Left renal cortex interstitium (tissue), 4 donors: ENCODE results near the gene TM9SF4. TPM values are rescaled to one million over a fixed set of nuclear protein-coding genes. Genes with fewer than 3 reads are reported as not detected.
"Not testable (repeated sequence)": the region's sequence is repeated elsewhere in the genome, so short reads cannot be mapped to it uniquely, and the experiment has no call there.

ENCODE experiments used
- DNase-seq, 4 donors: peaks; one replicate each; pipeline ENCODE4 v3.0.0-alpha.2; 2013; ENCODE audit warnings: low read depth in 4 of 4, low spot score in 2 of 4, missing footprints in 1 of 4
- polyA plus RNA-seq, 4 donors: library from polyadenylated mRNA; unstranded; fragments of 120-200 nt; gene quantifications; one replicate each; pipeline ENCODE4 v1.2.1, GENCODE V29; 2013; ENCODE audit not compliant: insufficient read length in 4 of 4

Gene TM9SF4
- polyA plus RNA-seq, 4 donors, result 66.7 to 72.9 (median 69.4) TPM

DNA sequence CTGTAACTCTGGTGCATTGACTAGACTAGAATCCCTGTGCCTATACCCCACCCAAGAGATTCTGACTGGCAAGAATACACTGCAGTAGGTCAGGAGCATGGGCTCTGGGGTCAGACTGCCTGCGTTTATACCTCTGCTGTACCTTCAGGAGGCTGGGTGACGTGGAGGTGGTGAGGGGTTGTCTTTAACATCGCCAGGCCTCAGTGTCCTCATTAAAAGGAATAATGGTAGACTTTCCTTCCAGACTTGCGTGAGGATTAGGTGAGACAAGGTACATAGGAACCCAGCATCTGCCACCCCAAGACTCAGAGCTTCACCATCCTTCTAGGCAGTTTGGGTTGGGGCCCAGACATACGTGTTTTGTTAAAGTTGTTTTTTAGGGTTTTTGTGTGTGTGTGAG, 44.3 kb downstream of the TM9SF4 start:
- DNase-seq, result no peak

DNA sequence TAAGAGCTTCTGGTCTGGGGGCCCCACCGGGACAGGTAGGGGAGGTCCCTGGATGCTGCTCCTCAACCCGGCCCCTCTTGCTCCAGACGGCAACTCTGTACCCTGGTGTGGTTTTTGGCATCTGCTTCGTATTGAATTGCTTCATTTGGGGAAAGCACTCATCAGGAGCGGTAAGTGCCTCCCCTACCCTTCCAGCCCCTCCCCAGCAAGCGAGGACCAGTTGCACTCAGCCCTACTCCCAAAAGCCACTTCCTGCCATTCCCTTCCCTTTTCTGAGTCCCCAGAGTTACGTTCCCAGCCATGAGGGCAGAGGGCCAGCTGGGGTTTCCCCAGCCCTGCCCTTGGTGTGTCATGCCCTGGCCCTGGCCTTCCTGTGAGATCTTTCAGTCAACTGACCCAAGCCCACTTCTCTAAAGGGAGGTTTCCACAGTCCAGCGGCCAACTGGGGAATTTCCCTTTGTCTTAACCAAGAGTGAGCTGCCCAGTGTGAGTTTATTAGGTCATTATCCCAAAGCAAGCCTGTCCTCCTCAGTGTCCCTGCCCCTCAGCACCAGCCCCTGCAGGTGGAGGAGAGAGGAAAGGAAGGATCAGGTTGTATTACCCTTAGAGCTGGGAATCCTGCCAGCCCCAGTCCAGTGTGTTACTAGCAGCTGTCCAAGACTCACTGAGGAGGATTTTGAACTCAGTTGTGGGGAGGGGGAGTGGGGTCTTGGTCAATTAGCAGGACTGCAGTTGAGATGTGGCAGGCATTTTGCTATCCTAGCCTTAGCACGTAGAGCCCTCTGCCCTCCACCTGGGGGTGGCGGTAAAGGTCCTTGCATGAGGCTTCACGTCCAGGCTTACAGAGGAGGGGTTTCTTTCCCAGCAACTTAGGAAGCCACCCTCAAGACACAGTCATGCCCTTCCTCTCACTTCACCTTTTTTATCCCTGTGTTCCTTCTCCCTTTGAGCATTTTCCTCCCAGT, 45.8 kb downstream of the TM9SF4 start:
- peak; percentile 19 to 56 (median 34) for DNase-seq

DNA sequence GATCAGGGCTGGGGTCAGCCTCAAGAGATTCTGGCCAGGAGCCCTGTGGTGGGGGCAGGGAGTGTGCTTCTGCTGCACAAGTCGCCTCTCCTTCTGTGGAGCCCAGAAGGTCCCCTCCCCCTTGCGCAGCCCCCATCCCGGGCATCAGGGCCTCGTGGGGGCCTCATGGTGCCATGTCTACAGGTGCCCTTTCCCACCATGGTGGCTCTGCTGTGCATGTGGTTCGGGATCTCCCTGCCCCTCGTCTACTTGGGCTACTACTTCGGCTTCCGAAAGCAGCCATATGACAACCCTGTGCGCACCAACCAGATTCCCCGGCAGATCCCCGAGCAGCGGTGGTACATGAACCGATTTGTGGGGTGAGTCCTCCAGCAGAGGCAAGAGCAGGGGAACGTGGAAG, 48.1 kb downstream of the TM9SF4 start:
- no peak for DNase-seq

DNA sequence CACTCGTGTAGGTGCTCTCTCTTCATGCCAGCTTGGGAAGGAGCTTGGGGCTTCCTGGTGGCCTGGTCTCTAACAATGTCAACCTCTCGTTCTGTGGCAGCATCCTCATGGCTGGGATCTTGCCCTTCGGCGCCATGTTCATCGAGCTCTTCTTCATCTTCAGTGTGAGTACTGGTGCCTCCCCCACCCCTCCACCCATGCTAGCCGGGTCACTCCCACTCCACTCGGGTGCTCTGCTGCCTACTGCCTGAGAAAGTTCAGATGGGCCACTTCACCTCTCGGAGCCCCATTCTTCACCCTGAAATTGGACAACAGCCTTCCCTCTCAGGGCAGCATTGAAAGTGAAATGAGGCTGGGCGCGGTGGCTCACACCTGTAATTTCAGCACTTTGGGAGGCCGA, 48.8 kb downstream of the TM9SF4 start:
- no peak for DNase-seq

DNA sequence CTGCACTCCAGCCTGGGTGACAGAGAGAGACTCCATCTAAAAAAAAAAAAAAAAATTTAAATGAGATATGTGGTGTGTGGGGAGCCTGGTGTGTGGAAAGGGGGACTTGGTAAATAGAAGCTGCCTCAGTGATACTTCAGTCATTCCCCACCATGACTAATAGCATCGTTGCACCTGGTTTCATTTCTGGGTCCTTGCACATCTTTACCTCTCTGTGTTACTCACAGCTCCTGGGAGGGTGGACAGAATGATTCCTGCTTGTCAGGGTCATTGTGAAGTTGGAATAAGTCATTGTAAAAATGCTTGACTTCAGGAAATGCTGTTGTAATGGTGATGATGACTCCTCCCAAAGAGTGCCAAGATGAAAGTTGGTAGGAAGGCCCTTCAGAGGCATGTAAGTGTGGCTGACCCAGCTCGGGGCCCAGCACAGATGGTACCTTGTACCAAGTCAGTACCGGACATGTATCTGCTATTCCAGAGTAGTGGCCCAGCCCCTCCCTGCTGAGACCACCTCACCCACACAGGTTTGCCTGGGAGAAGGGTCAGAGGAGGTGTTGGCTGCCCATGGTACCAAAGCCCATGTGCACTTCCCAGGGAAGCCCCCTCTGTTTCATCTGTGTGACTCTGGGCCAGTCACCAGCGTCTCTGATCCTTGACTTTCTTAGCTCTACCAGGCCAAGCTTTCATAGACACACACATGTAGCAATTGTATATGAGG, 49.6 kb downstream of the TM9SF4 start:
- no peak for DNase-seq

DNA sequence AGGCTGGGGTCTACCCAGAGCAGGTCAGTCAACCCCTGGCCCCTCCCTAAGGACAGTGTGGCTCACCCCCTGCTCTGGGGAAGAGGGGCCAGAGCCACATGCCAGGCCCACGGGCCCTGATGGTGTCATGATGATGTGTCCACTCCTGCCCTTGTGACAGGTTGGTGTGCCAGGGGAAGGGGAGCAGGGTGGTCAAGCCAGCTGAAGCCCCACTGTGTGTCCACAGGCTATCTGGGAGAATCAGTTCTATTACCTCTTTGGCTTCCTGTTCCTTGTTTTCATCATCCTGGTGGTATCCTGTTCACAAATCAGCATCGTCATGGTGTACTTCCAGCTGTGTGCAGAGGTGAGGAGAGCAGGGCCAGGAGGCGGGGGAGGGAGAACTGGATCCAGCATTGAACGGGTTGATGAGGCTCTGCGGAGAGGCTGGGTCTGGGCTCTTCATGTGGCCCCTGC, 50.3 kb downstream of the TM9SF4 start:
- no peak for DNase-seq

DNA sequence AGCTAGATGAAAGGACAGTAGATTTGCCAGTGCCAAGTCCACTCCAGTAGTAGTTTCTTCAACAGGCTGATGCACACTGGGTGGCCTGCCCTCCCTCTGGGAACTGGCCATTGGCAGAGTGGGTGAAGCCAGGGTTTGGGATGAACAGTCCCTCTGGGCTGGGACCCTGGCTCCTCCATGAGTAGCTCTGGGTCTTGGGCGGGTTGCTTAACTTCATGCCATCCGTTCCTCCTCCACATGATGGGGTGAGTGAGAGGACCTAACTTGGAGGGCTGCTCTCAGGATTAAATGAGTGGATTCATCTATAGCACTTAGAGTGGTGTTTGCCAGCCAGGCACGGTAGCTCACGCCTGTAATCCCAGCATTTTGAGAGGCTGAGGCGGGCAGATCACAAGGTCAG, 50.8 kb downstream of the TM9SF4 start:
- no peak for DNase-seq

DNA sequence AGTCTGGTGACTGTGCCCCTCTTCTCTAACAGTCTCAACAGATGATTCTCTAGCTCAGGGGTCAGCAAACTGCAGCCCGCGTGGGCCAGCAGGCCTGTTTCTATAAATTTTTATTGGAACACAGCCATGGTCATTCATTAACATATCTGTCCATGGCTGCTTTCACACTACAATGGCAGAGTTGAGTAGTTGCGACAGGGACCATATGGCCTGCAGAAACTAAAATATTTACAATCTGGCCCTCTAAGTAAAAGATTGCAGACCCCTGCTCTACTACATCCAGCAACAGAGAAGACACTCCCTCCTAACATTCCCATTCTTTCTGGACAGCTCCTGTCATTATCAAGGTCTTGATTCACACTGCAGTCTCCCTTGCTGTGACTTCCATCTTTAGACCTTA, 52.8 kb downstream of the TM9SF4 start:
- no peak for DNase-seq

DNA sequence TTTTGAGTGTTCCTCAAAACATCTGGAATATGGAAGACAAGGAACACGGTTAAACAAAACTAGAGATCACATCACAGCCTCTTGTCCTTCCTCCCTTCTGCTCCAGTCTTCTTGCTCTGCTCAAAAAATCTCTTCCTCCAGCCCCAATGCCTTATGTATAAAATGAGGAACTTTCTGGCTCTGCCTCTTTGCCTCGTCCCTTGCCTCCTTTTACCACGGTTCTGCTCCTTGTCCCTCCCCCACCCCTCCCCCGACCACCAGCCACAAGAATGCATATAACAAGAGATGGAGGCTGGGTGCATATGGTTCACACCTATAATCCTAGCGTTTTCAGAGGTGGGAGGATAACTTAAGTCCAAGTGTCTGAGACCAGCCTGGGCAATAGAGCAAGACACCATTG, 54.4 kb downstream of the TM9SF4 start:
- no peak for DNase-seq

DNA sequence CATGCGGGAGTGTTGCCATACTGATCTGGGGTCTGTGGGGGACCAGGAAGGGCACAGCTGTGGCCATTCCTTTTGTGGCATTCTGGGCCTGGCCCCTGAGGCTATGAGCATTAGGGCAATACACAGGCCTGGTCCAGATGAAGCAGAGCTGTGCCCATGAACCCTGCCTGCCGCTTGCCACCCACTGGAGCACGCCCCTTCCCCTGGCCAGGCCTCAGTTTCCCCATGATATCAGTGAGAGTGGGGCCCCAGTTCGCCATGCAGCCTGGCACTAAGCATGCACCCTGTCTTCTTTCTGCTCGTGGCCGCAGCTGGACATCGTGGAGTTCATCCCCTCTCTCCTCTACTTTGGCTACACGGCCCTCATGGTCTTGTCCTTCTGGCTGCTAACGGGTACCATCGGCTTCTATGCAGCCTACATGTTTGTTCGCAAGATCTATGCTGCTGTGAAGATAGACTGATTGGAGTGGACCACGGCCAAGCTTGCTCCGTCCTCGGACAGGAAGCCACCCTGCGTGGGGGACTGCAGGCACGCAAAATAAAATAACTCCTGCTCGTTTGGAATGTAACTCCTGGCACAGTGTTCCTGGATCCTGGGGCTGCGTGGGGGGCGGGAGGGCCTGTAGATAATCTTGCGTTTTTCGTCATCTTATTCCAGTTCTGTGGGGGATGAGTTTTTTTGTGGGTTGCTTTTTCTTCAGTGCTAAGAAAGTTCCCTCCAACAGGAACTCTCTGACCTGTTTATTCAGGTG, 55.6 kb downstream of the TM9SF4 start:
- DNase-seq, result no peak

DNA sequence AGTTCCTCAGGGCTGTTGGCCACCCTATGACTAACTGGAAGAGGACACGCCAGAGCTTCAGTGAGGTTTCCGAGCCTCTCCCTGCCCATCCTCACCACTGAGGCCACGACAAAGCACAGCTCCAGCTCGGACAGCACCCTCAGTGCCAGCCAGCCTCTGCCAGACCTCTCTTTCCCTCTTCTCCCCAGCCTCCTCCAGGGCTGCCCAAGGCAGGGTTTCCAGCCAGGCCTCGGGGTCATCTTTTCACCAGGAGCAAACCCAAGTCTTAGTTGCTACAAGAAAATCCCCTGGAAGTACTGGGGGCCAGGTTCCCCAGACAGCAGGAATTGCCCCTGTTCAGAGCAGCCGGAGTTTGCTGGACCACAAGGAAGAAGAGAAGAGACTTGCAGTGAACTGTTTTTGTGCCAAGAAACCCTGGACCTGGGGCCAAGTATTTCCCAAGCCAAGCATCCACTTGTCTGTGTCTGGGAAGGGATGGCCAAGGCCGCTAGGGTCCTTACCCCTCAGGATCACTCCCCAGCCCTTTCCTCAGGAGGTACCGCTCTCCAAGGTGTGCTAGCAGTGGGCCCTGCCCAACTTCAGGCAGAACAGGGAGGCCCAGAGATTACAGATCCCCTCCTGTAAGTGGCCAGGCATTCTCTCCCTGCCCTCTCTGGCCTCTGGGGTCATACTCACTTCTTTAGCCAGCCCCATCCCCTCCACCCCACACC, 56.5 kb downstream of the TM9SF4 start:
- no peak for DNase-seq

DNA sequence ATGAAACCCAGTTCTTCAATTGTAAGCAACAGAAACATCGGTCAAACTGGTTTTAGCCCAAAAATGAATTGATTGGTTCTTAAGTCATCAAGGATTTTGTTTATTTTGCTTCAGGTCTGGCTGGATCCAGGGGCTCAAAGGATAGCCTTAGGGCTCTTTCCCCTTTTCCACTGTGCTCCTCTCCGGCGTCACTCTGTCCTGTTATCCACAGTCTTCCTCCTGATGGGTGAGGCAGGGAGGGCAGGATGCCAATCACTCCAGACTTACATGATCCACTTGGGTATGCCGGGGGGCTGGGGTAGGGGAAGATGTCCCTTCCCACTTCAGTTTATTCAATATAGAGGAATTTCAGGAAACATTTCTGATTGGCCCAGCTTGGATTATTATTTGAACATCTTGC, 58.0 kb downstream of the TM9SF4 start:
- no peak for DNase-seq

DNA sequence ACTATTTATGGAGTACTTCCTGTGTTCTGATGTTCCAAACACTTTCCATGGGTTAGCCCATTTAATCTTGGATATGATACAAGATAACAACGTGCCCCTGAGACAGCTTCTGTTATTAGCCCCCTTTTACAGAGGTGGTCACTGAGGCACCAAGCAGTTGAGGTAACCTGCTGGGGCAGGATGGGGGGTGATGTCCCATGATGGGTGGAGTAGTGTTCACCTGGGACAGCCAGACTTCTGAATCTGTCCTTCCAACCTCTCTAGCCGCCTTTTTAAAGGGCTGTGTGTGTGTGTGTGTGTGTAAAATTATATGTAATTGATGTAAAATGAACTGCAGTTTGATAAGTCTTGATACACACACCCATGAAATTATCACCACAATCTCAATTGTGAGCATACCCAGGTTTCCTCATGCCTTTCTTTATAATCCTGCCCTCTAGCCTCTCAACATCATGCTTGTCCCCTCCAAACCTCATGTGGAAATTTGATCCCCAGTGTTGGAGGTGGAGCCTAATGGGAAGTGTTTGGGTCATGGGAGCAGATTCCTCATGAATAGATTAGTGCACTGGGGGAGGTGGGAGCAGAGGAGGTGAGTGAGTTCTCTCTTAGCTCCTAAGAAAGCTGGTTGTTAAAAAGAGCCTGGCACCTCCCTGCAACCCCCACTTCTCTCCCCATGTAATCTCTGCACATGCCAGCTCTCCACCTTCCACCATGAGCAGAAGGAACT, 58.8 kb downstream of the TM9SF4 start:
- no peak for DNase-seq

DNA sequence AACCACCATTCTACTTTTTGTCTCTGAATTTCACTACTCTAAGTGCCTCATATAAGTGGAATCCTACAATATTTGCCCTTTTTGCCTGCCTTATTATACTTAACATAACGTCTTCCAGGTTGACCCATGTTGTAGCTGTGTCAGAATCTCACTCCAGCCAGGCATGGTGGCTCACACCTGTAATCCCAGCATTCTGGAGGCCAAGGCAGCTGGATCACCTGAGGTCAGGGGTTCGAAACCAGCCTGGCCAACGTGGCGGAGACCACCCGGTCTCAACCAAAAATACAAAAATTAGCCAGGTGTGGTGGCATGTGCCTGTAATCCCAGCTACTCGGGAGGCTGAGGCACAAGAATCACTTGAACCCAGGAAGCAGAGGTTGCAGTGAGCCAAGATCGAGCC, 68.2 kb downstream of the TM9SF4 start:
- DNase-seq, result not testable (repeated sequence)

DNA sequence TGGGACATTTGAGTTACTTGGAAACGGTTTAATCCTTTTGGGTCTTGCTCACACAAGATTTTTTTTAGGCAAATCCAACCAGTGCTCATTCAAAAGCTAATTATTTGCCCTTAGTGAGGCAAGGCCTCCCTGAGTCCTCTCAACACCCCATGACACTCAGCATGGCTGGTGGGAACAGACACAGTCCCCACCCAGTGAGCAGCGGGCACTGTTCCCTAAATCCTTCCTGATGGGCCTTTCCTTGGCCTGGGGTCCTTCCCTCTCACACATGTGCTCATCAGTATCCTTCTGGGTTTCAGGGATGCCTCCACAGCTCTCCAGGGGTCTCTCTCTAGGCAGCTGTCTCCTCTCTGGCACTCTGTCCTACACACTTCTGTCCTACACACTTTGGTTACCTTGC, 70.0 kb downstream of the TM9SF4 start:
- no peak for DNase-seq

DNA sequence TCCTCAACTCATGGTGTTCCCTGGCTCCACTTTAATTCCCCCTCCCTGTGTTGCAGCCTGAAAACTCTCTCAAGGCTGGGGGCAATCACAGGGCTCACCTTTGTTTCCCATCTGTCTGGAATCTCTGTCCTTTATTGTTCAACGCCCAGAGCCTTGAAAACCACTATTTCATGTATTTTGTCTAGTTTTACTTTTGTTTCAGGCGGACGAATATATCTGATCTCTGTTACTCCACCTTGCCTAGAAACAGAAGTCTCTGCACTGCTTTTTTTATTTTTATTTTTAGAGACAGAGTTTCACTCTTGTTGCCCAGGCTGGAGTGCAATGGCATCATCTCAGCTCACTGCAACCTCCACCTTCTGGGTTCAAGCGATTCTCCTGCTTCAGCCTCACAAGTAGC, 70.4 kb downstream of the TM9SF4 start:
- no peak for DNase-seq

DNA sequence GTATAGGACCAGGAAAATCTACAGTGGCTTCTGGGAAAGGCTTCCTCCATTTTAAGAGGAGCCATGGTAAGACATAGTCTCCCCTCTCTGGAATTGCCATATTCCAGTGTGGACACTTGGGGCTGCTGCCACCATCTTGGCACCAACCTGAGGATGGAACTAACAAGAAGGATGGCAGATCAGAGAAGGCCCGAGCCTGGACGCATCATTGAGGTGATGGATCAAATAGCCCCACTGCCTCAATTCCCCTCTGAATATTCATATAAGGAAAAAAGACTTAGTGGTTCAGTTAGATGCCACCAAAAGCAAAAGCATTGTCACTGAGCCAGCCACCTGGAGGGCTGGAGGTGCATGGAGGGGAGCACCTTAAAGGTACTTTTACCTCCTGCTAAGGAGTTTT, 72.1 kb downstream of the TM9SF4 start:
- DNase-seq, result no peak

DNA sequence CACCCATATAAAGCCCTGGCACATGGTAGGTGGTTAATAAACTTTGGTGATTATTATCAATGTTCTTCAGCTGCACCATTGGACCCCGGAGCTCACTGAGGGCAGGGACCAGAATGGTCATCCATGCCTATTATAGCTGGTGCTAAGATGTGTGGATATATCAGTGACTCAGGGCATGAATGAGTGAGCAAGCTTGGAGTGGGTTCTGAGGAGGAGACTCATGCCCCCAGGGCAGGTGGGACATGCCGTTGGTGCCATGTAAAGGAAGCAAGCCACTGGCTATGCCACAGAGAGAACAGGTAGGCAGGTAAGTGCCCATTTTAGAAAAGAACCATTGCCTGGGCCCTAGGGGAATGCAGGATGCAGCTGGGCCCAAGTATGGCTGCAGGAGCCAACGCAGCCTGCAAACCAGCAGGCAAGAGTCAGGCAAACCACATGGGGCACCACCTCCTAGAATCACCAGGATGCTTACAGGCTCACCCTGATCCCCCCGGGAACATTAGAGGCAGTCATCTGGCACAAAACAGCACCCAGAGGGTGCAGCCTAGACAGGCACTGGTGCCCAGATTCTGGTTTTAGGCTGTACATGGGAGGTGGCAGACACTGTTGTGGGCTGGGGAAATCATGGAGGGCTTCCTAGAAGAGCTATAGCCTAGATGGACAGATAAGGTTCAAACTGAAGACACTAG, 74.6 kb downstream of the TM9SF4 start:
- no peak for DNase-seq

DNA sequence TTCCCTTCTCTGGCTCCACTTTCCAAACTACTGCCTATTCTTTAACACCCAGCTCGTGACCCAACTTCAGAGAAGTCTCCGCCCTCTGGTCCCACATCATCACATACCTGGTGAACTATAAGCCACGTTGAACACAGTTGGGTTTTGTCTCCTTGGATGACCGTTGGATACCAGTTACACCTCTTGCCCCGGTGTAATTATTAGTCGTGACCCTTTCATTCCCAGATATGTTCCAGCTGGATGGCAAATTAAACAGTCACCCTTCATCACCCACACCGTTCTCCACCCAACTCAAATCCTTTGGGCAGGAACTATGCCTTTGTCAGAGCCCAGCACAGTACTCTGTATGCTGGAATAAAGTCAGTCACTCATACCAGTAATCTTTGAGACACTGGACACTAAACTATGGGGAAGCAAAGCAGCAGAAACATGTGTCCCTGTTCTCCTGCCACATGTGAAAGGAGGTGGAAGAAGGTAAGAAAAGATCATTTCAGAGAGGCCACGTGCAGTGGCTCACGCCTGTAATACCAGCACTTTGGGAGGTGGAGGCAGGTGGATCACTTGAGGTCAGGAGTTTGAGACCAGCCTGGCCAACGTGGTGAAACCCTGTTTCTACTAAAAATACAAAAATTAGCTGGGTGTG, 75.6 kb downstream of the TM9SF4 start:
- DNase-seq, result no peak
